Upper lobe of right lung (tissue), 1 donor: ENCODE measurements around the gene CABP1. TPM values are rescaled to one million over a fixed set of nuclear protein-coding genes. Genes with fewer than 3 reads are reported as not detected.
A peak's percentile ranks its signal among the peaks of the same experiment; 100 is the strongest.
"Not testable (repeated sequence)": the region's sequence is repeated elsewhere in the genome, so short reads cannot be mapped to it uniquely, and the experiment has no call there.

Experiments used
- ATAC-seq: fragments of 200-7000 bp; cut with Tn5 transposase; one replicate; pipeline ENCODE4 v1.9.1; 2020; ENCODE audit warnings: mild to moderate bottlenecking, moderate library complexity
- DNase-seq: peaks from one replicate; pipeline ENCODE4 v3.0.0-alpha.2; 2020
- H3K27ac ChIP-seq: fragments of 200-600 bp; one replicate; pipeline ENCODE4 v1.8.0; 2022
- H3K27me3 ChIP-seq: fragments of 200-600 bp; one replicate; pipeline ENCODE4 v1.8.0; 2022; ENCODE audit warnings: mild to moderate bottlenecking
- H3K36me3 ChIP-seq: fragments of 200-600 bp; one replicate; pipeline ENCODE4 v1.8.0; 2022
- H3K4me1 ChIP-seq: fragments of 200-600 bp; one replicate; pipeline ENCODE4 v1.8.0; 2022
- H3K4me3 ChIP-seq: fragments of 200-600 bp; one replicate; pipeline ENCODE4 v1.8.0; 2022; ENCODE audit warnings: mild to moderate bottlenecking
- H3K9me3 ChIP-seq: fragments of 200-600 bp; one replicate; pipeline ENCODE4 v1.8.0; 2022
- intact Hi-C: fragments of 100-400 bp; cut with DNase I; formaldehyde crosslinking; loops from one replicate; pipeline ENCODE4 v1.11.0; 2022
- total RNA-seq: library from RNA; stranded (reverse); fragmentation: NEBNext Ultra II Directional; extraction: Animal tissue kit (Norgen Biotek cat#: 25700); gene quantifications from one replicate; pipeline ENCODE4 v1.2.1, GENCODE V29; 2021
- TF ChIP-seq, protein P1 (sequence below): fragments of 200-600 bp; IDR thresholded peaks from one replicate; pipeline ENCODE4 v1.8.0; 2022; ENCODE audit warnings: antibody characterized with exemption
- donor health status: DM: no; HTN: yes; CAD: no; lungs with severe emphysema.

Gene CABP1
- total RNA-seq, 1 donor from 2014 or later, result 0.23 TPM

- H3K27me3 ChIP-seq, result no peaks in the 10 kb centered on the region
- DNase-seq, result no peak
- TF ChIP-seq, protein P1, sequence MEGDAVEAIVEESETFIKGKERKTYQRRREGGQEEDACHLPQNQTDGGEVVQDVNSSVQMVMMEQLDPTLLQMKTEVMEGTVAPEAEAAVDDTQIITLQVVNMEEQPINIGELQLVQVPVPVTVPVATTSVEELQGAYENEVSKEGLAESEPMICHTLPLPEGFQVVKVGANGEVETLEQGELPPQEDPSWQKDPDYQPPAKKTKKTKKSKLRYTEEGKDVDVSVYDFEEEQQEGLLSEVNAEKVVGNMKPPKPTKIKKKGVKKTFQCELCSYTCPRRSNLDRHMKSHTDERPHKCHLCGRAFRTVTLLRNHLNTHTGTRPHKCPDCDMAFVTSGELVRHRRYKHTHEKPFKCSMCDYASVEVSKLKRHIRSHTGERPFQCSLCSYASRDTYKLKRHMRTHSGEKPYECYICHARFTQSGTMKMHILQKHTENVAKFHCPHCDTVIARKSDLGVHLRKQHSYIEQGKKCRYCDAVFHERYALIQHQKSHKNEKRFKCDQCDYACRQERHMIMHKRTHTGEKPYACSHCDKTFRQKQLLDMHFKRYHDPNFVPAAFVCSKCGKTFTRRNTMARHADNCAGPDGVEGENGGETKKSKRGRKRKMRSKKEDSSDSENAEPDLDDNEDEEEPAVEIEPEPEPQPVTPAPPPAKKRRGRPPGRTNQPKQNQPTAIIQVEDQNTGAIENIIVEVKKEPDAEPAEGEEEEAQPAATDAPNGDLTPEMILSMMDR, result no peak
- H3K4me3 ChIP-seq, result no peak overlapping the region
- ATAC-seq, result peak; percentile 86
- H3K4me1 ChIP-seq, result no peaks in the 10 kb centered on the region
- no peaks in the 10 kb centered on the region for H3K9me3 ChIP-seq
- no peaks in the 10 kb centered on the region for H3K36me3 ChIP-seq
- no peak overlapping the region for H3K27ac ChIP-seq
- intact Hi-C loops, result no loop called here
Observed at GRCh38 chr12:120598674-120599463, 41.6 kb upstream of the CABP1 start.

- Histone ChIP-seq H3K4me1 (no peaks in the 10 kb centered on the region), H3K36me3 (no peaks in the 10 kb centered on the region), H3K9me3 (no peaks in the 10 kb centered on the region), H3K27ac (no peak overlapping the region), H3K4me3 (no peak overlapping the region), H3K27me3 (no peaks in the 10 kb centered on the region)
- intact Hi-C loops, result no loop called here
- TF ChIP-seq, protein P1, result no peak
- no peak for ATAC-seq
- no peak for DNase-seq
Observed at GRCh38 chr12:120599672-120600552, 40.5 kb upstream of the CABP1 start.

GRCh38 chr12:120602416-120602815, 38.0 kb upstream of the CABP1 start:
- H3K27me3 ChIP-seq, H3K36me3 ChIP-seq, H3K9me3 ChIP-seq, H3K4me1 ChIP-seq, H3K27ac ChIP-seq, intact Hi-C loops, H3K4me3 ChIP-seq: not testable (repeated sequence)
- ATAC-seq, result peak; percentile 84
- peak; percentile 70 for DNase-seq

GRCh38 chr12:120610560-120610959, 29.9 kb upstream of the CABP1 start:
- Histone ChIP-seq H3K9me3 (no peaks in the 10 kb centered on the region), H3K4me1 (no peaks in the 10 kb centered on the region), H3K27ac (no peak overlapping the region), H3K4me3 (no peak overlapping the region), H3K27me3 (peaks cover 3% of the 10 kb centered on the region), H3K36me3 (no peaks in the 10 kb centered on the region)
- DNase-seq (no peak), ATAC-seq (no peak)
- intact Hi-C loops, result no loop called here
- TF ChIP-seq, protein P1, result no peak

DNA sequence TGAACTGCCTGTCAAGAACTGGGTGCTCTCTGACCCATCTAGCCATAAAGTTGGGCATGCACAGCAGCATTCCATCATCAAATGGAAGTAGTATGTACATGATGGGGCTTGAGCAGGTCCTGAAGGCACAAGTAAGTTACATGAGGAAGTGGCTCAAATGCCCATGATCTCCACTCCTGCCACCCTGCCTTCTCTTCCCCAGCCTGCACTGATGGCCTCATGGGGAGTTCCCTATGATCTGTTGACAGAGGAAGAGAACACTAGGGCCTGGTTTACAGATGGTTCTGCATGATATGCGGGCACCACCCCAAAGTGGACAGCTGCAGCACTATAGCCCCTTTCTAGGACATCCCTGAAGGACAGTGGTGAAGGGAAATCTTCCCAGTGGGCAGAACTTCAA, 28.9 kb upstream of the CABP1 start:
- H3K27me3 ChIP-seq, H3K4me1 ChIP-seq, H3K36me3 ChIP-seq, H3K27ac ChIP-seq, DNase-seq, intact Hi-C loops, H3K4me3 ChIP-seq, ATAC-seq, H3K9me3 ChIP-seq: not testable (repeated sequence)

DNA sequence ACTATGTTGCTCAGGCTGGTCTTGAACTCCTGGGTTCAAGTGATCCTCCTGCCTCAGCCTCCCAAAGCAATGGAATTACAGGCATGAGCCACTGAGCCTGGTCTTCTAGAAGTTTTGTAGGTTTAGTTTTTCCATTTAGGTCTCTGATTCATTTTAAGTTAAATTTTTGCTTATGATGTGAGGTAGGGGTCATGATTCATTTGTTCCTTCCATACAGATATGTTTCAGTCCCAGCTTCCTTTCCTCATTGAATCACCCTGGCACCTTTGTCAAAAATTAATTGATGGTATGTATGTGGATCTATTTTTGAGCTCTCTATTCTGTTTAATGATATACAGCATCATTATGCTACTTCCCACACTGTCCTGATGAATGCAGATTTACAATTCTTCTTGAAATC, 25.6 kb upstream of the CABP1 start:
- Histone ChIP-seq H3K9me3 (no peaks in the 10 kb centered on the region), H3K4me3 (no peak overlapping the region), H3K27me3 (peaks cover 16% of the 10 kb centered on the region), H3K4me1 (no peaks in the 10 kb centered on the region), H3K27ac (no peak overlapping the region), H3K36me3 (no peaks in the 10 kb centered on the region)
- intact Hi-C loops, result no loop called here
- TF ChIP-seq, protein P1, result no peak
- ATAC-seq, result no peak
- DNase-seq, result no peak

DNA sequence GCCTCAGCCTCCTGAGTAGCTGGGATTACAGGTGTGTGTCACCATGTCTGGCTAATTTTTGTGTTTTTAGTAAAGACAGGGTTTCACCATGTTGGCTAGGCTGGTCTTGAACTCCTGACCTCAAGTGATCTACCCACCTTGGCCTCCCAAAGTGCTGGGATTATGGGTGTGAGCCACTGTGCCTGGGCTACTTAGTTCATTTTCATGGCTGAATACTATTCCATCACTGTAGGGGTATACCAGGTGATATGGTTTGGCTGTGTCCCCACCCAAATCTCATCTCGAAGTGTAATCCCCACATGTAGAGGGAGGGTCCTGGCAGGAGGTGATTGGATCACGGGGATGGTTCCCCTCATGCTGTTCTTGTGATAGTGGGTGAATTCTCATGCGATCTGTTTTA, 23.2 kb upstream of the CABP1 start:
- H3K9me3 ChIP-seq, H3K27ac ChIP-seq, ATAC-seq, DNase-seq, intact Hi-C loops, H3K4me3 ChIP-seq, H3K4me1 ChIP-seq, H3K36me3 ChIP-seq: not testable (repeated sequence)
- peaks cover 20% of the 10 kb centered on the region for H3K27me3 ChIP-seq

DNA sequence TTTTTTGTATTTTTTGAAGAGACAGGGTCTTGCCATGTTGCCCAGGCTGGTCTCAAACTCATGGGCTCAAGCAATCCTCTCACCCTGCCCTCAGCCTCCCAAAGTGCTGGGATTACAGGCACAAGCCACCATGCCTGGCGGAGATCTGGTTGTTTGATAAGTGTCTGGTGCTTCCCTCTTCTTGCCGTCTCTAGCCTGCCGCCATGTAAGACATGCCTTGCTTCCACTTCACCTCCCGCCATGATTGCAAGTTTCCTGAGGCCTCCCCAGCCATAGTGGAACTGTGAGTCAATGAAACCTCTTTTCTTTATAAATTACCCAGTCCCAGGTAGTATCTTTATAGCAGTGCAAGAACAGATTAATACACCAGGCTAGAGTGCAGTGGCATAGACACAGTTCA, 22.7 kb upstream of the CABP1 start:
- H3K4me1 ChIP-seq, ATAC-seq, H3K4me3 ChIP-seq, H3K27ac ChIP-seq, H3K36me3 ChIP-seq, H3K9me3 ChIP-seq, DNase-seq, intact Hi-C loops: not testable (repeated sequence)
- H3K27me3 ChIP-seq, result peaks cover 20% of the 10 kb centered on the region
